DMS53 treated with DMSO at 0.1 percent for 48 hours (cell line): Measurements from ENCODE around the gene CFAP206.

ENCODE experiments used
- DNase-seq: peaks from one replicate; lab custom pipeline; 2025; ENCODE audit not compliant: unreplicated experiment; lab: John Stamatoyannopoulos, UW

CFAP206 gene, protein sequence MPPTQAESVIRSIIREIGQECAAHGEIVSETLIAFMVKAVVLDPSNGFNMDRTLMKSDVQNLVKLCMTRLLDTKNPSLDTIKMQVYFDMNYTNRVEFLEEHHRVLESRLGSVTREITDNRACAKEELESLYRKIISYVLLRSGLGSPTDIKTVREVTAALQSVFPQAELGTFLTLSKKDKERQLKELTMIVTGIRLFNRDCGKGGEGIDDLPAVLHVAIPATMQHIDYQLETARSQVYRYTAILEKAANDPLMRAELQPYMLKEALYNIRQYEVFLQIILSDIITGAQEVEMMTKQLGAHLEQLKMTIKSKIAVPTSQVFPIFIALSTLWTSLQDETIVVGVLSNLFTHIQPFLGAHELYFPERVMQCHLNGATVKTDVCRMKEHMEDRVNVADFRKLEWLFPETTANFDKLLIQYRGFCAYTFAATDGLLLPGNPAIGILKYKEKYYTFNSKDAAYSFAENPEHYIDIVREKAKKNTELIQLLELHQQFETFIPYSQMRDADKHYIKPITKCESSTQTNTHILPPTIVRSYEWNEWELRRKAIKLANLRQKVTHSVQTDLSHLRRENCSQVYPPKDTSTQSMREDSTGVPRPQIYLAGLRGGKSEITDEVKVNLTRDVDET

DNA sequence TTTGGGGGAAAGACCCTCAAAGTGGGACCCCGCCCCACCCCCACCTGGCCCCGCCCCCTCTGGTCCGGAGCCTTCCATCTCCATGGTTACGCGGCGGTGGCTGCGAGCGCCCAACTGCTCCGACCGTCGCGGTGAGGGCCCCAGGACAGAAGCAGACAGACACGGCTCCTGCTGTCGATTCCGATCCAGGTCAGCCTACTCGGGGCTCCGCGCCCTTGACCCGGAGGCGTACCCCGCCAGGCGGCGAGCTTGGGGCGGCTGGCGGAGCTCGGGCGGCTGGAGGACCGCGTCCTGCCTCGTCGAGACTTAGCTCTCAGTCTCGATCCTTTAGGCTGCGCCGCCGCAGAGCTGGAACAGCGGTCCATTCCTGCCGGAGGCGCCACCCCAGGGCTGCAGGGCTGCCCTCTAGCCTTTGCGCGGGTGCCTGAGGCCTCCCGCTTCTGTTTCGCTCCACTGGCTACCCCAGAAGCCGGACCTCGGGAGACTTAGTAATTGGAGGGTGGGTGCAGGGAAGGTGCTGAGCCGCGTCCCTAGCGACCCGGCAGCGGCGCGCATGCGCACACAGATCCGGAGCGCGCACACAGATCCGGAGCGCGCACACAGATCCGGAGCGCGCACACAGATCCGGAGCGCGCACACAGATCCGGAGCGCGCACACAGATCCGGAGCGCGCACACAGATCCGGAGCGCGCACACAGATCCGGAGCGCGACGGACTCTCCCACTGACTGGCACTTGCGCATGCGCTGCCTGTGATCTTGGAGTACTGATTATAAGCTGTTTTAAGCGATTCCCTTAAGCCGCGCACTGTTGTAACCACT is at the start of gene CFAP206:
Gene CFAP206, plus strand, starts transcription at position 72 of the 820 bp plus-strand sequence. CDS start 1,868 bp downstream, outside the sequence.
- DNase-seq, result peak; percentile 57

DNA sequence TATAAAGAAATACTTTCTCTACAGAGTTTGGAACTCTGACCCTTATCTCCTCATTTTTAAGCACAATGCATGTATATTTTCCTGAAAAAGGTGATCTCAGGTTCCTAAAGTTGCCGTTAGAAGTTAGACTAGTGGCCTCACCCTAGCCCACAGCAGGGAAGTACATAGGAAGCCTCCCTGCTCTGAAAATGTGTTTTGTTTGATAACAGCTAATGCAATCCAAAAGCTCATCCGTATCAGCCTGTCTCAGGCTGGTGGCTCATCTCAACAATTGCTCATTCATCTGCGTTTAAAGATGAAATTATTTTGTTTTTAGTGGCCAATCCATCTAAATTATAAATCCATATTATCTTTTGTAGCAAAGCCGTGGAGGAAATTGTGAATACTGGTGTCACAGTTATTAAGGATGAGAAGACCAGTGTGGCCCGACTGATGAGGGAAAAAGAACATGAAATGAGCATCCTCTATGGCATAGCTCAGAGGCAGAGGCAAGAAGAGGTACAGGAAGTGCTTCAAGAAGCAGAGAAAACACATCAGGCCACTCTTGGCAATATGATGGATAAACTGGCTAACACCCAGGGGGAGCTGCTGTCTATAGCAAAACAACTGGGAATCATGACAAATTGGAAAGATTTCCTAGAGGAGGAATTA is 43.0 kb upstream of the CFAP206 start:
- no peak for DNase-seq

DNA sequence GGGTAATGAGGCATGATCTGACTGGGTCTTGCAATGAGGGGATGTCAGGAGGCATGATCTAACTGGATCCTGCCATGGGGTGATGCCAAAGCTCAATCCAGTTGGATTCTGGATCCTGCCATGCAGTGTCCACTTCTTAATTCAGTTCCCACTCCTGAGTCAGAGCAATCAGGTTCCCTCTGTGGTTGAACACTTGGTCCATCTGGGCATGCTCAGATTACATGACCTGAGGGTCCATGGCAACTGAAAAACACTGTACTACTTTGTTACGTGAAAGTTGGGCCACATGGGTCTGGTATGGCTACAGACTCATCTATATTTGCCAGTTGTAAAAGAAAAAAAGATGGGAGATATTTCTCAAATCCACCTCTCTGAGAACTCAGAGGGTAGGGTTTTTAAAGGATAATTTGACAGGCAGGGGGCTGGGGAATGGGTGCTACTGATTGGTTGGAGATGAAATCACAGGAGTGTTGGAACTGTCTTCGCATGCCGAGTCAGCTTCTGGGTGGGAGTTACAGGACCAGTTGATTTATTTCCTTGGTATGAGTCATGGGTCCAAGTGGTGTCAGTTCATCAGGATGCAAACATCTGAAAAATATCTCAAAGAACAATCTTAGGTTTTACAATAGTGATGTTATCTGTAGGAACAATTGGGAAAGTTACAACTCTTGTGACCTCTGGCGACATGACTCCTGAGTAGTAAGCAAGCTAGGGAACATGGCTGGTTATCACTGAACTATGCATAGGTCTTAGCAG is 41.5 kb upstream of the CFAP206 start:
- DNase-seq, result no peak

DNA sequence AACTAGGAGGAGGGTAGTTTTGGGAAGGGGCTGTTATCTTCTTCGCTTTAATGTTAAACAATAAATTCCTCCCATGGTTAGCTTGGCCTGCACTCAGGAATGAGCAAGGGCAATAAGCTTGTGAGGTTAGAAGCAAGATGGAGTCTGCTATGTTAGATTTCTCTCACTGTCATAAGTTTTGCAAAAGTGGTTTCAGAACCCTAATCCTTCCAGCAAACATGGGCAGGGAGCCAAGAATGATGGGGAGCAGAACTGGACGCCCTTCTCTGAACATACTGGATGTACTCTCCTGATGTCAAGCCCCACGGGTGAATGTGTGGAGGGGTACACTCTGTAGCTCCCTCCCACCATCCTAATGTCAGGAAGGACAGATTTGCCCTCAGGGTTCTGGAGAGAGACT is 40.9 kb upstream of the CFAP206 start:
- DNase-seq, result no peak

DNA sequence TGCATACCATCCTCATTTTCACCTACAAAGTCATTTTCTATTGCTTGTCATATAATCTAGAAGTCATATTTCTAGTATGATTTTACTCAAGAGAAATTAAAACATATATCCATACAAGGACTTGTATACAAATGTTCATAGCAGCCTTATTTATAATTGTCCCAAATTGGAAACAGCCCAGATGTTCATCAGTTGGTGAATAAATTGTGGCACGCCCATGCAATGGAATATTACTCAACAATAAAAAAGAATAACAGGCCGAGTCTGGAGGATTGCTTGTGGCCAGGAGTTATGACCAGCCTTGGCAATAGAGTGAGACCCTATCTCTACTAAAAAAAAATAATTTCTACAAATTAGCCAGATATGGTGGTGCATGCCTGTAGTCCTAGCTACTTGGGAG is 34.4 kb upstream of the CFAP206 start:
- no peak for DNase-seq

DNA sequence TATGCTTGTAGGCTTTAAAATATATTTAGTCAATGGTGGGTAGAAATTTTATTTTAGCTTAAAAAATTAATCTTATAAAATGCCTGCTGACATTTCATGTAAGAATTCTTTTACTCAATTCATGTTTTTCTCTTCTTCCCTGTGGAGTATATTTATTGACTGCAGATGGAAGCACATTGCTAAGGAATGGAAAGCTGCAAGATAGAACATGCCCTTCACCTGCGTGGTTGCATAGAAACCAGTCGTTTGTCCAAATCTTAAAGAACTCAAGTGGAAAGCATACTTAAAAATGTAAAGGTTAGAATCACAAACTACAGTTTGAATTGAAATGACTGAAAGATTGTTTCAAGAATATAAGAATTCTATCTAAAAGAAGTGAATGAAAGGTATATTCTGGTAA is 32.5 kb upstream of the CFAP206 start:
- DNase-seq, result no peak

DNA sequence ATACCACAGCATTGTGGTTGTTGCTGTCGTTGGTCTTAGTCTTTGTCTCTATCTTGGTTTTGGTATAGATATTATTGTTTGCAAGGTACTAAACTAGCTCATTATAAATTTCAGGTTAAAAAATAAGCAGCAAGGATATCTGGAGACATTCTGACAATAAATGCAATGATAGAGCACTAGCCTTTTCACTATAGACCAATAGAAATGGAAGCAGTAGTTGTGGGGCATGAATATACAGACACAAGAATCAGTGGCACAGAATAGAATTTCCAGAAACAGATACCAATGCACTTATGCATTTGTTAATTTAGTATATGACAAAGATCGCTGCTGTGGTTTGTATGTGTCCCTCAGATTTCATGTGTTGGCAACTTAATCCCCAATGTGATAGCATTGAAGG is 31.1 kb upstream of the CFAP206 start:
- DNase-seq, result no peak

DNA sequence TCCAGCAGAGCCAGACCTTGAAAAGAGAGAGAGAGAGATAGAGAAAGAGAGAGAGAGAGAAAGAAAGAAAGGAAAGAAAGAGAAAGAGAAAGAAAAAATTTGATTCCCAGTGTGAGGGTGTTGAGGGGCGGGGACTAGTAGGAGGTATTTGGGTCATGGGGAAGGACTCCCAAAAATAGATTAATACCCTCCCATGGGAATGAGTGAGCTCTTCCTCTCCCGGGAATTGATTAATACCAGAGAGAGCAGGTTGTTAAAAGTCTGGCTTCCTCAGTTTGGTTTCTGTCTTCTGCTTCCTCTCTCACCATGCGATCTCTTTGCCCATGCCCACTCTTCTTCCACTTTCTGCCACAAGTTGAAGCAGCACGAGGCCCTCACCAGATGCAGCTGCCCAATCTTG is 28.8 kb upstream of the CFAP206 start:
- no peak for DNase-seq

DNA sequence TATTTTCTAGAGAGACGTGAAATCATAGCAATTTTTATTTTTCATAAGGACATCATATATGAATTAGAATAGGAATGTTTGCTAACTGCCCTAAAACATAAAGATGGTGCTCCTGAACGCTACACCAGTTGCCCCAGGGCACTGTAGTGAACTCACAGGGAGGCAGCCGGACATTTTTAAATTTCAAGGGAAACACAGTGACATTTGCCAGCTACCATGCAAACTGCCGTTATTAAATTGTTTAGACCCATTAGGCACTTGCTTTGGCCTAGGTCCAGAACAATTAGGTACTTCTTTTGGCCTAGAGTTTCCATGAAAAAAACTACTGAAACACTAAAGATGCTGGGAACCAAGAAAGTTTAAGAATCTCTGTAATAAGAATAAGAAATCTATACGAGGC is 24.9 kb upstream of the CFAP206 start:
- DNase-seq, result no peak

DNA sequence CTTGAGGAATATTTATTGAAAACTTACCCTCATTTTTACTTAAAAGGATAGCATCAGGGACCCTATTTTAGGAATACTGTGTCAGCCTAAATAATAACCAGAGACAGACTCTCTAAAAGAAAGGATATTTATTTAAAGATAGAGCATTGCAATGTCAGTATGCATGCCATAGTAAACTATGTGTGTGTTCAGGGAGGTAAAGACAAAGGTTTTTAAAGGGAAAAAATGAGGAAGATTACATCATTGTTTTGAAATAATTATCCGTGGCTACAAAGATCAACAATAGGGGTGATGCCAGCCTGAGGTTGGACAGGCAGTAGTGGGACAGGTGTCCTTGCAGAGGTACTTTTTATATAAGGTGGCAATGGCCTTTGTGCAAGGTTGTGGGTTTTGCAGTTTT is 23.7 kb upstream of the CFAP206 start:
- DNase-seq, result no peak

DNA sequence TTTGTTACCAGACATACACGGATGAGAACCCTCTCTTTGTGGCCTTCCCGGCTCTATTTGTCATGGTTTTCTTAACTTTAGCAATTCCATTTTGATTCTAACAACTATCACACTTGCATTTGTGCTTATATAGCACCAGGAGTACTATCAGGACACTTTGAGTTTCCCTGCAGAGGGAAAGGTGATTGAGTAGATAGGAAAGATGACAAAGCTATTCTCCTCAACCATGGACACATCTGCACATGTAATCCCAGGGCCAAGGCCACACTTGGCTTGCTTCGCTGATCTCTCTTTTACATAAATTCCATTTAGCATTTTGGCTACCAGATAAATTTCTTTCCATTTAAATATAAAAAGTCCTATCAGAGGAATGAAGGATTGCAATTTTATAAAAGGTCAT is 23.3 kb upstream of the CFAP206 start:
- no peak for DNase-seq

DNA sequence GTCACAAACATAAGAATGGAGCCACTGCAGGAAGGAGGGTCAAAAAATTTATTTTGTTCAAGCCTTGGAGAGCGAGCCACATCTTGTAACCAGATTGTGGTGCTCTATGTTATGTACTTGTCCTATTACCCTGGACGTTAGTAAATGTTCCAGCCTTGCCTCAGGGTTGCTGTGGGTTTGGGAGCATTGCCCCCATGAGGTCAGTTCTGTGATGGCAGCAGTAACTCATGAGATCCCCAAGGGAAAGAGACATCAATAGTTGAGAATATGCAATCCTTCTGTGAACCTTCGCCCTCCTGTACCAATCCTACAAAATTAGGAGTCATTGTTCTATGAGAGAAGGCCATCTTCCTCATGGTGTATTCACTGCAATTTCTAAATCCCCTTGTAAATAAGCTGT is 16.4 kb upstream of the CFAP206 start:
- peak; percentile 7 for DNase-seq

DNA sequence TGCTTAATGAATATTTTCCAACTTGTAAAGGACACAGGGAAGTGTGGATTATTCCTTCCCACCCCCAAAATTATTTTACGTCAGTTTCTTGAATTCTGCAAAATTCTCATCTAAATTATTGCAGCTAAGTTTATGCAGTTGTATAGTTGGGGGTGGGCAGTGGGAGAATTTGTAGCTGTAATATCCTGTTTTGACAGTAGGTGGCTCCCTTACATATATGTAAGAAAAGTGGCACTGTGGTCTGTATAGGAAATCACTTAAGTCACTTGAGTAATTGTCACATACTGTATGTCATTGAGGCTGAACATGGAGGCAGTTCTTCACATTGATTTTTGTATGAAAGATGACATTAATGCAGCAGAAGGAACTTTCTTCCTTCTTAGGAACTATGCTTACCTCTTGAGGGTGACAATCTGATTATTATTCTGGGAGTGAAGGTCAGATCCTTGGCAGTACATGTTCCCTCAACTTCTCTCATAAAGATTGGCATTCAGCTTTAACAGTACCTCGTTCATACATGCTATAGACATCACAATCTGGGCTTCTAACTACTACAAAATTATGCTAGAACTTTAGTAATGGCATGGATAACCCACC is 14.6 kb upstream of the CFAP206 start:
- DNase-seq, result peak; percentile 35

DNA sequence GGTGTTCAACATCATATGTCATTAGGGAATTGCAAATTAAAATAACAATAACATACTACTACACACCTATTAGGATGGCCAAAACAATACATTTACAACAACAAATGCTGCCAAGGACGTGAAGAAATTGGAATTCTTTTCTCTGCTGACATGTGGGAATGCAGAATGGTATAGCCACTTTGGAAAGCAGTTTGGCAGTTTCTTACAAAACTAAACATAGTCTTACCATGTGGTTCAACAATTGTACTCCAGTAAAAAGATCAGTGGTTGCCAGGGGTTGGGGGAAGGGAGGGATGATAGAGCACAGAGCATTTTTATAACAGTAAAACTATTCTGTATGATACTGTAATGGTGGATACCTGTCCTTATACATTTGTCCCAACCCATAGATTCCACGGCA is 12.3 kb upstream of the CFAP206 start:
- DNase-seq, result no peak

DNA sequence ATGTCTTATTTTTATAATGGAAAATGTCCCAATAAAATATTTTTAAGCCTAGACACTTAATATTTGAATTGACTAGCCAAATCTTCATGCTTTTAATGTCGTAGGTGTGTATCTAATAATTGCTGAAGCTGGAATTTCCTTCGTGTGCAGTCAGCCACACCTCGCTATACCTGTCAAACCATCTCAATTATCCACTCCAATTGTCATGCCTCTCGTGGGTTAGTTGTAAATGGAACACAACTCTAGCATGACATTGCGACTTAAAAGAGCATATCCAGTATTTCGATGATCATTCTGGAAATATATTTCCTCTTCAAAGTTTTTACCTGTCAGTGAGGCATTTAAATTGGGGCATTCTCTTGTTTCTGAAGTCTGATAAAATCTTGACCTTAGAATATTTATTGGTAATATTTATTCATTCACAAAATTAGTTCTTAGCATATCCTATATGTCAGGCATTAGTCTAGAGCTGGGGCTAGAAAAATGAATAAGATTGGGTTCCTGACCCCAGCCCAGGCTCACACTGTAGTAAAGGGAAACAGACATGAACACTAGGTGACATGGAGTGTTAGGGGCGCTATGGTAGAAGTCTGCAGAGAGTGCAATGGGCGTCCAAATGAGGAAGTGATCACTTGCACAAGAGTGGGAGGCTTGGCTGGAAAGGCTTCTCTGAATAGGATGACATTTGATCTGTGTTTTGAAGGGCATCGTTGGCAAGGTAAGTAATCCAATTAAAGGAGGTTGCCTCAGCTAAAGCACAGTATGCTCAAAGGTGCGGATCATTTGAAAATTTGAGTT is 11.0 kb upstream of the CFAP206 start:
- no peak for DNase-seq

DNA sequence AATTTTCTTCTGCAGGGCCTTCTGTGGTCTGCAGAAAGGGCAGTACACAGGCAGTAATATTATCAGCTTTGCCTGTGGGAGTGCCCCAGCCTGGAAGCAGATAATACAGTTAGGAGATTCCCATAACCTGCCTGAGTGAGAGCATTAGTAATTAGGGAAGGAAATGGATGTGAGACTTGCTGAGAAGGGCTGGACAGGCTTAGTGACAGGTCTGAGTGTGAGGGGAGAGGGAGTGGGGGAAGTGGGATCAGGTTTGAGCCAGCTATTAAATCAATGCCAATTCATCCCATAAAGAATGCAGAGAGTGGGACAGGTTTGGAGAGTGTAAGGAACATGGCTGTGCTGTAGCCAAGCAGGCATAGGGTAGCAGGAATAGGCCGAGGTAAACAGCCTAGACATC is 10.1 kb upstream of the CFAP206 start:
- no peak for DNase-seq

DNA sequence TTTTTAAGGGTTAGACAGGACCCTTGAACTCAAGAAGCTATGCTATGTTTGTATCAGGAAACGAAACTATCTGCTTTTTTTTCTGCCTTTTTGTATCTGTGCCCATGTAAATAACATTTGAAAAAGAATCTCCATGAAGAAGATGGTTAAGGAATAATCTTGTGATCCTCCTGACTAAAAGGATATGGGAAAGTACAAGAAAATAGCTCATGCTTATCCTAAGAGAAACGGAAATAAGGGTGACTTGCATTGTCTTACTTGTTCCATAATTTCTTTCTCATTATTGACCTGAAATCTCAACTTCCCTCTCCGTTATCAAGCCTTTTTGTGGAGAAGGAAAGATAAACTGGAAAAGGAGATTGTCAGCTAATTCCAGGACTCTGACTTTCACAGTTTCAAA is 5.9 kb upstream of the CFAP206 start:
- DNase-seq, result no peak

DNA sequence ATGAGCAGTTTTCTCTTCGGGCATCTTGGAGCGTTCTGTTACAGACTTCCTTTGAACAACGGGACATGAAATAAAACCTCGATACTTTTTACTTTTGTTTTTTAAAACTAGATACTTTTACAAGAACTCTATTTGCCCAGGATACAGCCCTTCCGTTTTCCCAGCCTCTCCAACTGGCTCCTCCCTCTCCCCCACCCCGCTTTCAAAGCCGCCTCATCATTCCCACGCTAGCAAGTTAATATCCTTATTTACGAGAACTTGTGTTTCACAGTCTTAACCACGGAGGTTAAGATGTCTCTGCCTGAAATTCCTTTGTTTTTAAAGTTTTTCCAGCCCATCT is 241 bp upstream of the CFAP206 start:
- peak; percentile 32 for DNase-seq

DNA sequence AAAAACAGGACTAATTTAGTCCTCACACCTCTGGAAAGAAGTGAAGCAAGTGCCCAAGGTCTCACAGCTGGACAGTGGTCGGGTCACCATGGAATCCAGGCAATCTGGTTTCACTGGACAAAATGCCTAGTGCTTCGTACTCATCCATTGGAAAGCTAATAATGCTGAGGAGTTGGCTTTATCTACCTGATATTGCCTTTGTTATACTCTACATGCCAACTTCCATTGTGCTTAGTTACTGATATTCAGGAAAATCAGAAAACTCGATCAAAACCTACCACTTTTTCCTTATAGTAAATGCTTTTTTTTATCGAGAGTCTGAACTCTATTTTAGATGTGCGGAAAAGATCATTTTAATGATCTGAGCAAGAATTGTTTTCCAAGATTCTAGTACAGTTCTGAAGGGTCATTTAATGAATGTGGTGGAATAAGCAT is 966 bp downstream of the CFAP206 start:
- DNase-seq, result peak; percentile 62

DNA sequence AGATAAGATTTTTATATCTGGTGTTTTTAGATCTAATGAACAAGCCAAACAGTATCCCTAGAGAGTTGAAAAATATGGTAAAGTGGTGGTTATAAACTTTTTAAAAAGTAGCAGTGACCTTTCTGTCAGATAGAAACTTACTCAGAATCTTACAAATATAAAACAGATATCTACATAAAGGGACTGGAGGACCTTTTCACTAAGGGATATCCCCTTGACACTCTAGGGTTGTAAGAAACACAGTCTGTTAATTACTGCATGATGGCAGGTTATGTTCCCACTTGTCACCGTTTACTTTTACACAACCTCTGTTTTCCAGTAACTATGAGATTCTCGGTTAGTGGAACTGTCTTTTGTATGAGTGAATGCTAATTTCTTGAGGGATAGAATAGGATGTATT is 11.5 kb downstream of the CFAP206 start:
- DNase-seq, result no peak
